GM21529 (cell line): ENCODE results near the gene VAPA.

Experiments
- ATAC-seq: cut with Tn5 transposase; IDR thresholded peaks from one replicate; pipeline ENCODE4 v1.9.1; 2021; ENCODE audit not compliant: unreplicated experiment

Gene VAPA

GRCh38 chr18:9913151-9913525 lies 678 bp upstream of the VAPA start:
- ATAC-seq: no peak

GRCh38 chr18:9914334-9914583 lies 443 bp downstream of the VAPA start:
- ATAC-seq: no peak

GRCh38 chr18:9914584-9915290 lies 921 bp downstream of the VAPA start:
- ATAC-seq: peak; percentile 32

GRCh38 chr18:9915291-9916076 lies 1.7 kb downstream of the VAPA start:
- no peak for ATAC-seq

- ATAC-seq: no peak
These were observed 2.3 kb downstream of the VAPA start for GRCh38 chr18:9916077-9916639.

GRCh38 chr18:9916808-9917207 lies 3.0 kb downstream of the VAPA start:
- no peak for ATAC-seq

GRCh38 chr18:9918016-9918680 lies 4.3 kb downstream of the VAPA start:
- no peak for ATAC-seq

GRCh38 chr18:9919564-9920232 lies 5.9 kb downstream of the VAPA start:
- no peak for ATAC-seq

- ATAC-seq: no peak
These were observed 8.9 kb downstream of the VAPA start for GRCh38 chr18:9922592-9923311.

- ATAC-seq: no peak
These were observed 10.6 kb downstream of the VAPA start for GRCh38 chr18:9924371-9924943.

GRCh38 chr18:9925369-9925768 lies 11.6 kb downstream of the VAPA start:
- no peak for ATAC-seq

- no peak for ATAC-seq
These were observed 12.0 kb downstream of the VAPA start for GRCh38 chr18:9925795-9926194.

- no peak for ATAC-seq
These were observed 12.5 kb downstream of the VAPA start for GRCh38 chr18:9926223-9926894.

- ATAC-seq: no peak
These were observed 13.2 kb downstream of the VAPA start for GRCh38 chr18:9926977-9927376.

- ATAC-seq: no peak
These were observed 13.7 kb downstream of the VAPA start for GRCh38 chr18:9927392-9928063.

- no peak for ATAC-seq
These were observed 14.9 kb downstream of the VAPA start for GRCh38 chr18:9928646-9929259.

GRCh38 chr18:9930299-9930884 lies 16.6 kb downstream of the VAPA start:
- ATAC-seq: no peak

GRCh38 chr18:9931146-9931545 lies 17.3 kb downstream of the VAPA start:
- no peak for ATAC-seq

- no peak for ATAC-seq
These were observed 17.9 kb downstream of the VAPA start for GRCh38 chr18:9931678-9932077.
